Left ventricle myocardium inferior (tissue), 1 donor: ENCODE measurements around the gene TLR9. TPM values are rescaled to one million over a fixed set of nuclear protein-coding genes. Genes with fewer than 3 reads are reported as not detected.

Experiments
- DNase-seq: peaks from one replicate; pipeline ENCODE4 v3.0.0-alpha.2; 2020
- H3K27ac ChIP-seq: fragments of 200-600 bp; replicated peaks from 2 replicates; pipeline ENCODE4 v1.8.0; 2021
- H3K27me3 ChIP-seq: fragments of 200-600 bp; 2 replicates; pipeline ENCODE4 v1.8.0; 2021; ENCODE audit warnings: low read depth
- H3K36me3 ChIP-seq: fragments of 200-600 bp; 2 replicates; pipeline ENCODE4 v1.8.0; 2021
- H3K4me1 ChIP-seq: fragments of 200-600 bp; 2 replicates; pipeline ENCODE4 v1.8.0; 2021
- H3K4me3 ChIP-seq: fragments of 200-600 bp; 2 replicates; pipeline ENCODE4 v1.8.0; 2021; ENCODE audit warnings: mild to moderate bottlenecking, moderate library complexity
- H3K9me3 ChIP-seq: fragments of 200-600 bp; replicated peaks from 2 replicates; pipeline ENCODE4 v1.8.0; 2021
- intact Hi-C: fragments of 100-400 bp; cut with micrococcal nuclease; formaldehyde crosslinking; loops from one replicate; pipeline ENCODE4 v1.11.0; 2022
- total RNA-seq: library from RNA; stranded (reverse); fragmentation: NEBNext Ultra II Directional; extraction: Animal tissue kit (Norgen Biotek cat#: 25700); gene quantifications from one replicate; pipeline ENCODE4 v1.2.1, GENCODE V29; 2021
- TF ChIP-seq, protein P1 (sequence below): fragments of 200-600 bp; IDR thresholded peaks from 2 replicates; pipeline ENCODE4 v1.8.0; 2021; ENCODE audit warnings: antibody characterized with exemption, mild to moderate bottlenecking, borderline replicate concordance
- donor health status: DM: no; HTN: yes; CAD: no; lungs with severe emphysema.

The TLR9 gene
- total RNA-seq, 1 donor from 2014 or later, result 0.66 TPM

DNA sequence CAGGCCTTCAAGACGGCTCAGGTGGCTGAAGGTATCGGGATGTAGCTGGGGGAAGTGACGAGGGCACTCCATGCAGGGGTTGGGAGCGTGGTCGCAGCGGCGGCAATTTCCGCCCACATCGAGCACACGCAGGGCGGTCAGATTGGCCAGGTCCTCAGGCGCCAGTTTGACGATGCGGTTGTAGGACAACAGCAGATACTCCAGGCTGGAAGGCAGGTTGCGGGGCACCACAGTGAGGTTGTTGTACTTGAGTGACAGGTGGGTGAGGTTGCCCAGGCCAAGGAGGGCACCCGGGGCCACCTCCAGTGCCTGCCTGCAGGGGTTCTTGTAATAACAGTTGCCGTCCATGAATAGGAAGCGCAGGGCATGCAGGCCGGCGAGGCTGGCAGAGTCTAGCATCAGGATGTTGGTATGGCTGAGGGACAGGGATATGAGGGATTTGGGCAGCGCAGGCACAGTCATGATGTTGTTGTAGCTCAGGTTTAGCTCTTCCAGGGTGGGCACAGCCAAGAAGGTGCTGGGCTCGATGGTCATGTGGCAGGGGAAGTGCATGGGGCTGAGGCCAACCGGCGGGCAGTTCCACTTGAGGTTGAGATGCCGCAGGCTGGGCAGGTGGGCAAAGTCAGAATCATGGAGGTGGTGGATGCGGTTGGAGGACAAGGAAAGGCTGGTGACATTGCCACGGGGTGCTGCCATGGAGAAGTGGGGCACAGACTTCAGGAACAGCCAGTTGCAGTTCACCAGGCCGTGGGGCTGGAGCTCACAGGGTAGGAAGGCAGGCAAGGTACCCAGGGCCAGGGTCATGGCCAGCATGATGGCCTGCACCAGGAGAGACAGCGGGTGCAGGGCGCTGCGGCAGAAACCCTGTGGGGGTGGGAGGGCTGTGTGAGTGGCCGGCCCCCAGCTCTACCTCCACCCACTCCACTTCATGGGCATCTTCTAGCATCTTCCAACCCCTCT, 1.7 kb downstream of the TLR9 start:
- intact Hi-C loops, result no loop called here

DNA sequence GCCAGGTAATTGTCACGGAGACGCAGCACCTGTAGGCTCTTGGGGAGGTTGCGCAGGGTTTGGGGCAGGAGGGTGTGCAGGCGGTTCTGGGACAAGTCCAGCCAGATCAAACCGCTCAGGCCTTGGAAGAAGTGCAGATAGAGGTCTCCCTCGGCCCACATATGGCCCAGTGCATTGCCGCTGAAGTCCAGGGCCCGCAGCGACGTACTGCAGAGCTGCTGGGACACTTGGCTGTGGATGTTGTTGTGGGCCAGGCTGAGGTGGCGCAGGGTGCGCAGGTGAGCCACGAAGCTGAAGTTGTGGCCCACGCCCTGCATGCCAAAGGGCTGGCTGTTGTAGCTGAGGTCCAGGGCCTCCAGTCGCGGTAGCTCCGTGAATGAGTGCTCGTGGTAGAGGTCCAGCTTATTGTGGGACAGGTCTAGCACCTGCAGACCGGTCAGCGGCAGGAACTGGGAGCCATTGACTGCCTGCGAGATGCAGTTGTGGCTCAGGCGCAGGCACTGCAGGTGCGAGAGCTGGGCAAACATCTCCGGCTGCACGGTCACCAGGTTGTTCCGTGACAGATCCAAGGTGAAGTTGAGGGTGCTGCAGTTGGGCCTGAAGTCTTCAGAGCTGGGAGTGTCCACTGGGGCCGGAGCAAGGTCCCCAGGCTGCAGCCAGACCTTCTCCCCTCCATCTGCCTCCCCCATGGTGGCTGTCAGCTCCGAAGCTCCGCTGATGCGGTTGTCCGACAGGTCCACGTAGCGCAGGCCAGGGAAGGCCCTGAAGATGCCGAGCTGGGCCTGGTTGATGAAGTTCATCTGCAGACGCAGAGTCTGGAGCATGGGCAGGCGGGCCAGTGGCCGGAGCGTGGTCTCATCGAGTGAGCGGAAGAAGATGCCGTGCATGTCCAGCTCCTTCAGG, 2.9 kb downstream of the TLR9 start:
- DNase-seq, result no peak

More for the DNA sequence above, 1.7 kb downstream of the TLR9 start:
- Histone ChIP-seq H3K27ac (no peak overlapping the region), H3K4me3 (no peak overlapping the region), H3K27me3 (no peaks in the 10 kb centered on the region), H3K4me1 (peaks cover 24% of the 10 kb centered on the region), H3K36me3 (peaks cover 13% of the 10 kb centered on the region), H3K9me3 (no peaks in the 10 kb centered on the region)
- no peak for DNase-seq
- TF ChIP-seq, protein P1, sequence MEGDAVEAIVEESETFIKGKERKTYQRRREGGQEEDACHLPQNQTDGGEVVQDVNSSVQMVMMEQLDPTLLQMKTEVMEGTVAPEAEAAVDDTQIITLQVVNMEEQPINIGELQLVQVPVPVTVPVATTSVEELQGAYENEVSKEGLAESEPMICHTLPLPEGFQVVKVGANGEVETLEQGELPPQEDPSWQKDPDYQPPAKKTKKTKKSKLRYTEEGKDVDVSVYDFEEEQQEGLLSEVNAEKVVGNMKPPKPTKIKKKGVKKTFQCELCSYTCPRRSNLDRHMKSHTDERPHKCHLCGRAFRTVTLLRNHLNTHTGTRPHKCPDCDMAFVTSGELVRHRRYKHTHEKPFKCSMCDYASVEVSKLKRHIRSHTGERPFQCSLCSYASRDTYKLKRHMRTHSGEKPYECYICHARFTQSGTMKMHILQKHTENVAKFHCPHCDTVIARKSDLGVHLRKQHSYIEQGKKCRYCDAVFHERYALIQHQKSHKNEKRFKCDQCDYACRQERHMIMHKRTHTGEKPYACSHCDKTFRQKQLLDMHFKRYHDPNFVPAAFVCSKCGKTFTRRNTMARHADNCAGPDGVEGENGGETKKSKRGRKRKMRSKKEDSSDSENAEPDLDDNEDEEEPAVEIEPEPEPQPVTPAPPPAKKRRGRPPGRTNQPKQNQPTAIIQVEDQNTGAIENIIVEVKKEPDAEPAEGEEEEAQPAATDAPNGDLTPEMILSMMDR, result no peak

DNA sequence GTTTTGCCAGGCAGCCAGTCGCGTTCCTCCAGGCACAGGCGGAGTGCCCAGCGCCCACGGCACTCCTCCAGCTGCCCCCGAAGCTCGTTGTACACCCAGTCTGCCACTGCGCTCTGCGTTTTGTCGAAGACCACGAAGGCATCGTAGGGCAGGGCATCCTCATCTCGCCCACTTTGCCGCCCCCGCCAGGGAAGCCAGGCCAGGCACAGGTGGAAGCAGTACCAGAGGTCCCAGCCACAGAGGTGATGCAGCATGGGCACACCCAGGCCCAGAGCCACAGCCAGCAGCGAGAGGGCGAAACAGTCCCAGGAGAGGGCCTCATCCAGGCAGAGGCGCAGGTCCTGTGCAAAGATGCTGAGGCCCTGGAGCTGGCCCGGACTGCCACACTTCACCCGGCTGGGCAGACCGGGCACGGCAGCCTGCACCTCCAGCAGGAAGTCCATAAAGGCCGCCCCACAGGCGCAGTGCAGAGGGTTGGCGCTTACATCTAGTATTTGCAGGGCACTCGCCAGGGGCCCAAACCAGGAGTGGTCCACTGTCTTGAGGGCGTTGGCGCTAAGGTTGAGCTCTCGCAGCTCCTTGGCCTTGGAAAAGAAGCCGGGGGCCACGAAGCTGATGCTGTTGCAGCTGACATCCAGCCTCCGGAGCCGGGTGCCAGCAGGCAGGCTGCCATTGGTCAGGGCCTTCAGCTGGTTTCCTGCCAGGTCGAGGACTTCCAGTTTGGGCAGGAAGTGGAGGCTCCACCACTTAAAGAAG, 3.7 kb downstream of the TLR9 start:
- intact Hi-C loops, result no loop called here
- H3K4me3 ChIP-seq, result no peak overlapping the region
- no peak overlapping the region for H3K27ac ChIP-seq
- TF ChIP-seq, protein P1, result no peak
- no peaks in the 10 kb centered on the region for H3K36me3 ChIP-seq
- H3K27me3 ChIP-seq, result no peaks in the 10 kb centered on the region
- DNase-seq, result no peak
- H3K4me1 ChIP-seq, result peaks cover 41% of the 10 kb centered on the region
- H3K9me3 ChIP-seq, result no peaks in the 10 kb centered on the region

More for the DNA sequence above, 2.9 kb downstream of the TLR9 start:
- H3K27ac ChIP-seq, result no peak overlapping the region
- H3K27me3 ChIP-seq, result no peaks in the 10 kb centered on the region
- H3K36me3 ChIP-seq, result peaks cover 2% of the 10 kb centered on the region
- TF ChIP-seq, protein P1, result no peak
- no peak overlapping the region for H3K4me3 ChIP-seq
- peaks cover 33% of the 10 kb centered on the region for H3K4me1 ChIP-seq
- intact Hi-C loops, result no loop called here
- no peaks in the 10 kb centered on the region for H3K9me3 ChIP-seq

DNA sequence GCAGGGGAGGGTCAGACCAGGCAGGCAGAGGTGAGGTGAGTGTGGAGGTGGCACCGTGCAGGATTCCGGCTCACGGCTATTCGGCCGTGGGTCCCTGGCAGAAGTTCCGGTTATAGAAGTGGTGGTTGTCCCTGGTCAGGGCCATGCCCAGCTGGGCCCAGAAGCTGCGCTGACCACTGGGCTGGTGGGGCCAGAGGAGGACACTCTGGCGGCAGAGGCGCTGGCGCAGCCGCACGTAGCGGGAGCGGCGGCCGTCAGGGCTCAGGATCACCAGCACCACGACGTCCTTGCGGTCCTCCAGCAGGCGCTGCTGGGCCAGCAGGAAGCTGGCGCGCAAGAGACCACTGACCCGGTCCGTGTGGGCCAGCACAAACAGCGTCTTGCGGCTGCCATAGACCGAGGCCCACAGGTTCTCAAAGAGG, 4.3 kb downstream of the TLR9 start:
- TF ChIP-seq, protein P1, result no peak
- peaks cover 47% of the 10 kb centered on the region for H3K4me1 ChIP-seq
- H3K36me3 ChIP-seq, result no peaks in the 10 kb centered on the region
- intact Hi-C loops, result no loop called here
- H3K27ac ChIP-seq, result no peak overlapping the region
- no peak overlapping the region for H3K4me3 ChIP-seq
- no peaks in the 10 kb centered on the region for H3K9me3 ChIP-seq
- H3K27me3 ChIP-seq, result no peaks in the 10 kb centered on the region
- DNase-seq, result no peak
